ENCODE results near the gene ABHD5.

Gene ABHD5

GRCh38 chr3:43692085-43692855 lies 1.5 kb downstream of the ABHD5 start:
- Mint-ChIP-seq H3K36me3 (ENCODE audit: low read depth) (peaks cover 2% of the 10 kb centered on the region), H3K27me3 (peaks cover 4% of the 10 kb centered on the region), H3K9me3 (no peaks in the 10 kb centered on the region), H3K27ac (no peak overlapping the region), H3K4me1 (peaks cover 32% of the 10 kb centered on the region), H3K4me3 (peak overlapping the region; percentile 84)
- DNase-seq, result no peak
- ATAC-seq, result no peak

GRCh38 chr3:43692971-43693370 lies 2.2 kb downstream of the ABHD5 start:
- DNase-seq (no peak), ATAC-seq (no peak)
- peaks cover 4% of the 10 kb centered on the region for H3K27me3 Mint-ChIP-seq
- H3K4me1 Mint-ChIP-seq, result peaks cover 32% of the 10 kb centered on the region
- H3K9me3 Mint-ChIP-seq, result no peaks in the 10 kb centered on the region
- no peak overlapping the region for H3K4me3 Mint-ChIP-seq
- H3K36me3 Mint-ChIP-seq (ENCODE audit: low read depth), result peaks cover 2% of the 10 kb centered on the region
- H3K27ac Mint-ChIP-seq, result no peak overlapping the region

DNA sequence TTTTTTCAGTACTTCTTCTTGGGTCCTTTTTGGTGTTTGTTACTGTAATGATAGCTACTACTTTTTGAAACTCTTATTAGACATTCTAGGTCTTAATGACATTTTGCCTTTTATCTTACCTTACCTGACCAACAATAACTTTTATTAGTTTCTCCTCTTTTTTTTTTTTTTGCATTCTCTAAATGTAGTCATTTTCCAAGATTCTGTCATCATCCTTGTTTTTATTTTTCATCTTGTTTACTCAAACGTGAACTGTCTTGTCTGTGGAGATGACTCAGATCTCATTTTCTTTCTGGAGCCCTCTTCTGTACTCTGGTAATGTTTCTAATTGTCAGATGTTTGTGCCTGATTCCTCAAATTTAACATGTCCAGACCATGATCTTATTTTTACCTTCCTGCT lies 2.9 kb downstream of the ABHD5 start:
- Mint-ChIP-seq H3K4me1 (peaks cover 32% of the 10 kb centered on the region), H3K36me3 (ENCODE audit: low read depth) (peaks cover 2% of the 10 kb centered on the region), H3K27ac (no peak overlapping the region), H3K4me3 (no peak overlapping the region), H3K9me3 (no peaks in the 10 kb centered on the region), H3K27me3 (peaks cover 4% of the 10 kb centered on the region)
- ATAC-seq, result no peak
- DNase-seq, result no peak

DNA sequence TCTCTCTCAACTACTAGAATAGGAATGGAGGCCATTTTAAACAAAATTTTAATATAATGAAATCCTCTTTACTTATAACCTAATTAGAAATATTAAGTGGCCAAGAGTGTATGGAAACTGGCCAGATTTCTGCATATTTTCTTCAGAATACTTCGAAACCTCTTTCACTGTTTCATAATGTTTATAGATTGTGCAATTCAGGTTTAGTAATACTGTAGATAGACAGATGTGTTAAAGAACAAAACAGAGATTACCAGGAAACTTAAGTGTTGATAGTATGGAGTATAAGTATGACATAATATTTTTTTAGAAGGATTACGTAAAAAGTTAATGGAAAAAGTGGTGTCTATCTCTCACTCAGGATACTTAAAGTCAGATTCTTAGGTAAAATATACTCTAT lies 4.7 kb downstream of the ABHD5 start:
- Mint-ChIP-seq H3K4me1 (peaks cover 30% of the 10 kb centered on the region), H3K27ac (no peak overlapping the region), H3K36me3 (ENCODE audit: low read depth) (peaks cover 3% of the 10 kb centered on the region), H3K9me3 (no peaks in the 10 kb centered on the region), H3K27me3 (peaks cover 1% of the 10 kb centered on the region), H3K4me3 (no peak overlapping the region)
- DNase-seq (no peak), ATAC-seq (no peak)

DNA sequence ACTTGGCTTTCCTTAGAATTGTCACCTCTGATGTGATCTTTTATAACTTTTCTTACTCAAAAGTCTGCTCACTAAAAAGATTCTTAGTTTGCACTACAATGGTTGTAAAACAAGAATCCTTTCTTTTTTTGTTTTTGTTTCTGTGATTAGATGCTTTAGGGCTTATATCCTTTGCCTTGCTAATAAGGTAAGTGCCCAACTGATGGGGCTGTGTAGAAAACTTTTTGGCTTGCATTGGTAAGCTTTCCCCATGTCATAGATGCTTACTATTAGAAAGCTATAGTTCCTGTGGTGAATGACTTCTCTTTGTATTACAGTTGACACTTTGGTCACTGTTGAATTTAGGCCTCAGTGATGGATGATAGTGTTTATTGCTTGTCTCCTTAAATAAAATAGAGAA lies 5.1 kb downstream of the ABHD5 start:
- peaks cover 2% of the 10 kb centered on the region for H3K36me3 Mint-ChIP-seq (ENCODE audit: low read depth)
- H3K4me3 Mint-ChIP-seq, result no peak overlapping the region
- ATAC-seq, result no peak
- H3K27me3 Mint-ChIP-seq, result no peaks in the 10 kb centered on the region
- H3K27ac Mint-ChIP-seq, result no peak overlapping the region
- no peak for DNase-seq
- peaks cover 29% of the 10 kb centered on the region for H3K4me1 Mint-ChIP-seq
- no peaks in the 10 kb centered on the region for H3K9me3 Mint-ChIP-seq

DNA sequence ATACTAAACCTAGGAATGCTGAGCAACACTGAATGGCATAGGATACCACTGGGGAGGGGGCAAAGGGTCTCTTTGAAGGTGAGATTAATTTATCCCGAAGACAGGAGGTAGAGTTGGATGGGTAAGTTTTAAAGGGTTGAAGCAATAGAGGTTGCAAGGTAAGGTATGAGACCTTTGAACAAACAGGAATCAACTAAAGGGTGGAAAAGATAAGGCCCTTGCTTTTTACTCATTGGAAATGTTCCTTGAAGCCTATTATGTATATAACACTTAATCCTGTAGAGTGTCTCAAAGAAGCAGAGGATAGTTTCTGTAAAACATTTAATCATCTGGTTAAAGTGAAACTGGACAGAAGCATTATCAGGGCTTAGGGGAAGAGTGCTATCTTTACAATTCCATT lies 5.7 kb downstream of the ABHD5 start:
- Mint-ChIP-seq H3K27me3 (no peaks in the 10 kb centered on the region), H3K36me3 (ENCODE audit: low read depth) (peaks cover 2% of the 10 kb centered on the region), H3K4me1 (peaks cover 29% of the 10 kb centered on the region), H3K9me3 (no peaks in the 10 kb centered on the region), H3K4me3 (no peak overlapping the region), H3K27ac (no peak overlapping the region)
- ATAC-seq (no peak), DNase-seq (no peak)

DNA sequence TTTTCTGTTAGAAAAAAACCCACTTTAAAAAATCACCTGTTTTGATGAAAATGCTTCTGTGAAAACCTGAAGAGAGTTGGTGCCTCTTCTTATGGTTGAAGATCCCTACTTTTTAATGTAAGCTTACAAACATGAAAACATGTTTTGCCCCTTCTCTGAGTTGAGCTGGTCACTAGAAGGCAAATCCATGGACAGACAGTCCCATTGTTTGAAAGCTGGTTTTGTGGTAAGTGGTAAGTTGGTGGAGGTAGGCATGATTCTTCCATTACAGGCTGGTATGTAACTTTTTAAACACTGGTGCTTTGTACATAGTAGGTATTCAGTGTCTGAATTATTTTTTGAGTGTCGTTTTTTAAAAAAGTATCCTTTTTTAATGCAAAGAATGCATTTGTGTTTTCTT lies 6.1 kb downstream of the ABHD5 start:
- DNase-seq (no peak), ATAC-seq (no peak)
- peaks cover 25% of the 10 kb centered on the region for H3K4me1 Mint-ChIP-seq
- no peak overlapping the region for H3K4me3 Mint-ChIP-seq
- H3K36me3 Mint-ChIP-seq (ENCODE audit: low read depth), result peaks cover 3% of the 10 kb centered on the region
- no peaks in the 10 kb centered on the region for H3K9me3 Mint-ChIP-seq
- H3K27me3 Mint-ChIP-seq, result no peaks in the 10 kb centered on the region
- no peak overlapping the region for H3K27ac Mint-ChIP-seq

GRCh38 chr3:43699864-43700263 lies 9.1 kb downstream of the ABHD5 start:
- Mint-ChIP-seq H3K27me3 (no peaks in the 10 kb centered on the region), H3K9me3 (no peaks in the 10 kb centered on the region), H3K36me3 (ENCODE audit: low read depth) (peaks cover 13% of the 10 kb centered on the region), H3K27ac (no peak overlapping the region), H3K4me3 (no peak overlapping the region), H3K4me1 (peaks cover 10% of the 10 kb centered on the region)
- DNase-seq (no peak), ATAC-seq (peak; percentile 40)

DNA sequence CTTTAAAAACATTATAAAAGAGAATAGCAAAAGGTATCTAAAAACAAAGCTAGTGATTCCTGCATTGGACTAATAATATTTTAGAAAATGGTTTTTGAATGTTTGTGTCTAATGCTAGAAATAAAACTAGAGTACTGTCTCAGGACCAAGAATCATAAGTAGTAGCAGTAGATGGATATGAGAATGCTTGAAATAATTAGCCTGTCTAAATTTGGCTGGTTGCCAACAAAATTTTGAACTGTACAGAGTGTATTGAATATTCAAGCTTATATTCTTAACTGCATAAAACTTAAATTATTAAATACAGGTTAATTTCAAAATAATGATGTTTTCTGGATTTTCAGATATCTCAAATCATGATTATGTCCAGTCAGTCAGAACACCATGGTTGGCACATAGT lies 14.0 kb downstream of the ABHD5 start:
- Mint-ChIP-seq H3K27me3 (no peaks in the 10 kb centered on the region), H3K4me3 (no peak overlapping the region), H3K27ac (no peak overlapping the region), H3K36me3 (ENCODE audit: low read depth) (peaks cover 15% of the 10 kb centered on the region), H3K4me1 (peaks cover 8% of the 10 kb centered on the region), H3K9me3 (no peaks in the 10 kb centered on the region)
- DNase-seq (no peak), ATAC-seq (no peak)

- H3K4me1 Mint-ChIP-seq, result peaks cover 8% of the 10 kb centered on the region
Observed at GRCh38 chr3:43706342-43706741, 15.6 kb downstream of the ABHD5 start.

DNA sequence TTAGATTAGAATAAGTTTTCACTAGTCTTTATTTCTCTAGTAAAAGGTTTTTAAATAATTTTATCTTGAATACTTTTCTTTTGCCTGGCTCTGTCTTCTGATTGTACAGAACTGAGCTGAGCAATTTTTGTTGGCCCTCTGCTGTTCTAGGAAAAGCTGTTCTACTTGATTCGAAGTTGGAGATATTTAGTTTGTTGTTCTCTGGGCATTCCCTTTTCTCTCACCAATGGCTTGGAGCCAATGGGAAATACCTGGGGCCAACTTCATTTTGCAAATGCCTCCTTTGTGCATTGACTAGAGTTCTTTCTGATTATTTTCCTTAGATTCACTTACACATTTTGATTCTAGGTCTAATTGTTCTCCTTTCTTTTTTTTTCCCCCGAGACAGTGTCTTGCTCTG lies 16.5 kb downstream of the ABHD5 start:
- H3K9me3 Mint-ChIP-seq, result no peaks in the 10 kb centered on the region
- H3K27ac Mint-ChIP-seq, result no peak overlapping the region
- no peak overlapping the region for H3K4me3 Mint-ChIP-seq
- peaks cover 8% of the 10 kb centered on the region for H3K4me1 Mint-ChIP-seq
- peaks cover 21% of the 10 kb centered on the region for H3K36me3 Mint-ChIP-seq (ENCODE audit: low read depth)
- ATAC-seq (no peak), DNase-seq (no peak)
- no peaks in the 10 kb centered on the region for H3K27me3 Mint-ChIP-seq

More at GRCh38 chr3:43706342-43706741, 15.6 kb downstream of the ABHD5 start:
- ATAC-seq, result no peak
- H3K9me3 Mint-ChIP-seq, result no peaks in the 10 kb centered on the region
- H3K27me3 Mint-ChIP-seq, result no peaks in the 10 kb centered on the region
- H3K4me3 Mint-ChIP-seq, result no peak overlapping the region
- H3K27ac Mint-ChIP-seq, result no peak overlapping the region
- peaks cover 15% of the 10 kb centered on the region for H3K36me3 Mint-ChIP-seq (ENCODE audit: low read depth)
- DNase-seq, result no peak

DNA sequence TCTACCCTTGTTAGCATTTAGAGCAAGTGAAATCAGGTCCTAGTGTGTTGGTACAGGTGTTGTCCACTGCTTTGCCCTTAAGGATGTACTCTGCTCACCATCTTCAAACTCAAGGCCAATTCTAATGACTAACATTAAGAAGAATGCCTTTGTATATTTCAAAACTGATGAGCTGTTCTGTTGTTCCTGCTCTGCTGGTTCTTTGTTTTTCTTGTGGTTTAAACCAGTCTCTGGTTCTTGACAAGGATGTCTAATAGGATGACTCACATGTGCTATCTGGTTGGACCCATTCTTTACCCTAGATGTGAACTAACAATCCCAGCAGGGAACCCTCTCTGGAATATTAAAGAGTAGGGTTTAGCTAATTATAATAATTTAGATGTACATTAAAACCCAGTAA lies 17.3 kb downstream of the ABHD5 start:
- H3K36me3 Mint-ChIP-seq (ENCODE audit: low read depth), result peaks cover 25% of the 10 kb centered on the region
- DNase-seq (no peak), ATAC-seq (peak; percentile 46)
- H3K27me3 Mint-ChIP-seq, result no peaks in the 10 kb centered on the region
- no peak overlapping the region for H3K27ac Mint-ChIP-seq
- no peaks in the 10 kb centered on the region for H3K9me3 Mint-ChIP-seq
- no peak overlapping the region for H3K4me3 Mint-ChIP-seq
- peaks cover 8% of the 10 kb centered on the region for H3K4me1 Mint-ChIP-seq

GRCh38 chr3:43709022-43709421 lies 18.3 kb downstream of the ABHD5 start:
- no peak for DNase-seq
- Mint-ChIP-seq H3K27ac (no peak overlapping the region), H3K36me3 (ENCODE audit: low read depth) (peaks cover 23% of the 10 kb centered on the region), H3K9me3 (no peaks in the 10 kb centered on the region), H3K4me3 (no peak overlapping the region), H3K4me1 (peaks cover 8% of the 10 kb centered on the region), H3K27me3 (no peaks in the 10 kb centered on the region)
- no peak for ATAC-seq

DNA sequence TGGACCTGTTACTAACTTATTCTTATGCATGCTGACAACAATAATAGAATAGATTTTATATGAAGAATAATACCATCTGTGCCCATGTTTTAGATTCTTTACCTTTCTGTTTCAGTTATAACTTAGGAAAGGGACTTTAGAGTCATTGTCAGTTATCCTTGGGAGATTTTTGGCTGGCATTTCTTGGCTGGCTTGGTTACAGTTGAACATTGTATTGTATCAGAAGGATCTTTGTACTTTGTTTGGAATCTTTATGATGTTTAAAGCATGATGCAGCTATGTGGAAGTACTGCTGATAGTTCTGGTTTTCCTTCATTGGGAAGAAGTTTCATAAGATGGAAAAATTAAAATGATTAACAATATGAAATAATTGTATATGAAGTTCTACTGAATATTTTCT lies 19.9 kb downstream of the ABHD5 start:
- DNase-seq (no peak), ATAC-seq (no peak)
- Mint-ChIP-seq H3K36me3 (ENCODE audit: low read depth) (peaks cover 18% of the 10 kb centered on the region), H3K4me1 (peaks cover 8% of the 10 kb centered on the region), H3K4me3 (no peak overlapping the region), H3K27me3 (no peaks in the 10 kb centered on the region), H3K9me3 (no peaks in the 10 kb centered on the region), H3K27ac (no peak overlapping the region)

GRCh38 chr3:43718296-43718695 lies 27.6 kb downstream of the ABHD5 start:
- no peaks in the 10 kb centered on the region for H3K9me3 Mint-ChIP-seq
- H3K27ac Mint-ChIP-seq, result no peak overlapping the region
- H3K4me3 Mint-ChIP-seq, result no peak overlapping the region
- no peak for DNase-seq
- no peaks in the 10 kb centered on the region for H3K27me3 Mint-ChIP-seq
- peaks cover 25% of the 10 kb centered on the region for H3K36me3 Mint-ChIP-seq (ENCODE audit: low read depth)
- no peaks in the 10 kb centered on the region for H3K4me1 Mint-ChIP-seq
- no peak for ATAC-seq
